ENCODE results near the gene CMTM7.

Gene CMTM7

DNA sequence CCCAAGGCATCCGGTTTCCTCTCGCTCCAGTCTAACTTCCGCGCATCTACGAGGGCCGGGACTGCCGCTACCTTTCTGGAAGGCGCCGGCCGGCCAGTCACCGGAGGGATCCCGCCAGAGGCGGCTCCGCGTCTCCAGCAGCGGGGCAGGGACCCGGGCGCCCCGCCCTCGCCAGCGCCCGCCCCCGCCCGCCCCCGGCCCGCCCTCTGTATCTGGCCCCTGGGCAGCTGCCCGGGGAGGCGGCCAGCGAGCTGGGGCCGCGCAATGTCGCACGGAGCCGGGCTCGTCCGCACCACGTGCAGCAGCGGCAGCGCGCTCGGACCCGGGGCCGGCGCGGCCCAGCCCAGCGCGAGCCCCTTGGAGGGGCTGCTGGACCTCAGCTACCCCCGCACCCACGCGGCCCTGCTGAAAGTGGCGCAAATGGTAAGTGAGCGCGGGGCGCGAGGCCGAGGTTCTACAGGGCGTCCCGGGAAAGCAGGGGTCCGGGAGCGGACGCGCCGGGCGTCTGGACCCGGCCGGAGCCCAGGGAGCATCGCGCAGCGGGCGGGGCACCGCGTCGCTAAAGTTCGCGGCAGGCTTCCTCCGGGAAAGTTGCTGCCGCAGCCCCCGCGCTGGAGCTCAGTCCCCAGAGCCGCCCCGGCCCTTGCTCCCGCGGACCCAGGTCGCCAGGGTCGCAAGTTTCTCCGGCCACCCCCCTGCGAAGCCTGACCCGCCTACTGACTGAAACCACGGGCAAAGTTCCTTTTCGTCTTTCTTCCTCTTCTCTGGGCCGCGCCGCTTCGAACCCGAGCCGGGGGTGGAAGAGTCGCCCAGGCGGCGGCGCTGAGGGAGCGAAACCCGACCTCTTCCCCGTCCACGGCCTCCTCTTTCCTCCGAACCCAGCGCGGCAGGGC is at the start of gene CMTM7:
TSS of gene CMTM7 (plus strand) at position 211 of the 893 bp plus-strand sequence. CDS start at position 265, 54 bp downstream.
- DNase-seq = no peak

DNA sequence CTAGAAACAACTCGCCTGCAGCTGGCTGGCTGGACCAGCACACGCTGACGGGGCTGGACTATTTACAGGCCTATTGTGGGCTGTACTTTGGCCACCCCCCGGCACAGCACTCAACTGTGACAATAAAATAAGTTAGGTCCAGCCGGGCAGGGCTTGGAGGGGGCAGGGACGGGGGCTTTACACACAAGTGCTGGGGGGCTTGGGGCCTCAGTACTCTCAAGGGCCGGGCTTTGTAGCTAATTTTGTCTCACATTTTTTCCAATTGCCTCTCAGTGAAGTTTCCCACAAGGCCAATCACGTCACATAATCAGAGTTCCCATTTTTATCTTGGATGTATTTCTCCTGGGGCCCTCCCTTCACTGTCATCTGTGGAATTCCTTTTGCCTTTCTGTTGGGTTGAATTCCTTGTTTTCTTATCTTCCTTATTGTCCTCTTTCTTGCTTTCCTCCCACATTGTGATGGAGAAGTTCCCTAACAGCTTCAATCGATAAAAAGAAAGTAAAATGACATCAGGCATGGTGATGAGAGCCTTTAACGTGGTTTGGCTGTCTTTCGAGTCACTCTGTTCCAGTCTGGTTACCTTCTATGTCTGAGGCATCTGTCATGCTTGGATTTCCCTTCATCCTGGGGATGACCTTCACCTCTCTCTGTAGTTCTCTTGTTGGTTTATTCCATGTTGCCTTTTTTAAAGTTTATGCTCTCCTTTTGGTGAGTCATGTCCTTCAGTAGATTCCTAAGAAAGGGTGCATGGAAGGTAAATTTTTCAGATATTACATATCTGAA is 44.1 kb upstream of the CMTM7 start:
- no peak for DNase-seq

DNA sequence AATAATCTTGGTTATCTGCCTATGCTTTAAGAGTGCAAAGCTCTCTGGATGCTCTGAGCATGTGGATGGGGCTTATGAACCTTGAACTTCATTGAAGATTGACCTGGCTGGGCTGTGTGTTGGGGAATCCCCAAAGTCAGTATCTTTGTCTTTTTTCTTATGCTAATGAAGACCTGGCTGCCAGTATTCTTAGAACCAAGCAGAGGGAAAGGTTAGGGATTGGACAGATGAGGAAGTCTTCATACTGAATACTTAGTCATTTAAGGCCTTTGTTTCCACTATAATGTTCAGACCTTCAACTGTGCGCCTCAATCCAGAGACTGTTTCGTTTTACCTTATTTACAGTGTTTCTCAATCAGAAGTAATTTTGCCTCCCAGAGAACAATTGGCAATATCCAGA is 42.5 kb upstream of the CMTM7 start:
- DNase-seq = no peak

DNA sequence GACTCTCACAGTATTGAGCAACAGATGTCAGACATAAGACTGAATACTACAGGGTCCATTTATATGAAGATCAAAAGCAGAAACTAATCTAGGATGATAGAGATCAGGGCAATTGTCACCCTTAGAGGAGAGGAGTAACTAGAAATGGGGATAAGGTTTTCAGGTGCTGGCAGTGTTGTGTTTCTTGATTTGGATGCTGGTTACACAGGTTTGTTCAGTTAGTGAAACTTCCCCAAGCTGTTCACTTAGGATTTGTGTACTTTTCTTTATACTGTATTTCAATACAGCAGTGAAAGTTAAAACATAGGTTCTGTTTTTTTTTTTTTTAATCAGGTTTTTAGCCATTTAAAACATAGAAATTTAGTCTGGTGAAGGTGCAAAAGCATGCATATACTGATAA is 39.1 kb upstream of the CMTM7 start:
- no peak for DNase-seq

GRCh38 chr3:32353351-32353750 is 38.3 kb upstream of the CMTM7 start:
- no peak for DNase-seq

DNA sequence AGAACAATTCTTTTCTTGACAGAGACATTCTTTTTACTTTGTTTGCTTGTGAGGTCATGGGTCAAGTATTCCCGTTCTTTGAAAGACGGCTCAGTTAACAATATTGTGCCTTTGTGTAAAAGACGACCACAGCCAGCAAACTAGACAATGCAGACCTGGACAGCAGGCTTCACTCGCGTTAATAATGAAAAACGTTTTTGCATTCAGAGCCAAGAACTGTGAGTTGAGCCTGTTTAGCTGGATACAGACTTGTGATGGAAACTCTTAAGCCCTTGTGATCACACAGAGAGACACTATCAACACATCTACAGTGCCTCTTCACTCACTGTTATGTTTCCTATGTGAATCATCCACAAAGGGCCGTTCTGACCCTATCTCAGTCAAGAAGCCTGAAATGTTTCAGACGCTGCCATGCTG is 37.3 kb upstream of the CMTM7 start:
- DNase-seq = no peak

GRCh38 chr3:32355751-32356291 is 35.8 kb upstream of the CMTM7 start:
- no peak for DNase-seq

DNA sequence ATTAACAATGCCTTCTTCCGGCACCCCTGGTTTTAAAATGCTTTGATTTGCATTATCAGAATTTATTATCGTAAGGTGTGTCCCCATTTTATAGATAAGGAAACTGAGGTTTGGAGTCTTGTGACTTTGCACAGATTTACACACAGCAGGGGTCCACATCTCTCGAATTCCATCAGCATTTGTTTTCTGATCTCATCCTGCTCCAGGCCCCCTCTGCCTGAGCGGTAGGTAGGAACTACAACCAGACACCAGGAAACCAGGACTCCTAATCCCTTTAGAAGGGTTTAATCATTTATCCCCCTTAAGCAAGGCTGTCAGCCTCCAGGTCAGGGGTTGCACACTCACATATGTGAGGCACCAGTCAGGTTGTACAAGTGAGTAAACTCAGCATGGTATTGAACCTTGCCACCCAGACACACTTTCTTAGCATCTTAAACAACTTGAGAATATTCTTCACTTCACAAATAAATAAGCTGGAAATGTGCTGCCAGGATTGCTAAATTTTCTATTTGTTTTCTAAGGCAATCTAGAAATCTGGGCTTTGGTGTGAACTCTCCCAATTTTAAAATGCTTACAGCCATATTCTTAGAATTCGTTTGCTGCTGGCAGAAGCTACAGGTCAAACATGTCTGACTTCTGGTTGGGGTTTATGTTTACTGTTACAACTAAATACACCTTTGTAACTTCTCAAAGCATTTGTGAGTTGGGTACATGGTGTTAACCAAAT is 31.7 kb upstream of the CMTM7 start:
- DNase-seq = no peak

- DNase-seq = no peak
Measured at GRCh38 chr3:32360493-32360827, 31.2 kb upstream of the CMTM7 start.

DNA sequence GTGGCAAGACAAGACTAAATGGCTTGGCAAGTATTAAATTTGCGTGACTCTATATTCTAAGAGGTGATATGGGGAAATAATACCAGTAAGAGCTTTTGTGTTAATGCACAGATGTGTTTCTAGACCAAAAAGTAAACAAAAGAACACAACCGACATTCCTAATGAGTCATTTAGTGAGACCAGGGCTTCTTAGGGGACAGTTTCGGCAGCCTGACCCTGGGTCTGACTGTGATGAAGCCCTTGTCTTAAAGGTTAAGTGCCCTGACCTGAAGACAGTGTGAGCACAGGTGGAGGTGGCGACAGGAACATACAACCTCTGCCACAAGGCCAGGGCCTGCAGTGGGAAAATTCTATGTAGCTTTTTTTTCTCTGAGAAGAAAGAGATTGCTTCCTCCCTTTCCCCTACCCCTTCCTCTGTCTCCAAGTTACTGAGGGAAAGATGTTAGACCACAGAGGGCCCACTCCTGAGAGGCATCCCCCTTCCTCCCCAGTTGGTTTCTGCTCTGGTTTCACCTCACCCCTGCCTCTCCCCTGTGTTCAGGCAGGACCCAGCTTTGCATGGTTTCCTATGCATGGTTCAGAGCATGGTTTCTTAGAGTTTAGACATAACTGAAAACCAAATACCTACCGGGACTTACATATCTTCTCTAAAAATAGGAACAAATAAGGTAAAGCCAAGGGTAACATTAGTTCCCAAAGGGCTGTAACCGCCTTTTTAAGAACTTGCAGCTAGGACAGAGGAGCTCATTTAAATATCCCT is 24.8 kb upstream of the CMTM7 start:
- DNase-seq = no peak

GRCh38 chr3:32367442-32367841 is 24.2 kb upstream of the CMTM7 start:
- no peak for DNase-seq

- no peak for DNase-seq
Measured at GRCh38 chr3:32371461-32372212, 20.0 kb upstream of the CMTM7 start.

DNA sequence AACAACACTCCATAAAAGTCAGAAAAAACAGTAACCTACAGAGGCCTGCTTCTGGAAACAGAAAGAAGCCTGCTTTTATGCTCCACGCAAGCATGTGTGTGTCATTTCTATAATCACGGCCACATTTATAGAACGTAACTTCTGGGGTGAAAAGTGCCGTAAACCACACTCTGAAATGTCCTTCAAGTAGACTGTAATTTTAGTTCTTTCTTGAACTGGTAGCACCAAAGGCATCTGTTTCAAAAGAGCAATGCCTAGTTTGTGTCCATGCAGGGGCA is 19.5 kb upstream of the CMTM7 start:
- DNase-seq = no peak

- DNase-seq = no peak
Measured at GRCh38 chr3:32373276-32373675, 18.4 kb upstream of the CMTM7 start.

- DNase-seq = no peak
Measured at GRCh38 chr3:32373844-32374243, 17.8 kb upstream of the CMTM7 start.

DNA sequence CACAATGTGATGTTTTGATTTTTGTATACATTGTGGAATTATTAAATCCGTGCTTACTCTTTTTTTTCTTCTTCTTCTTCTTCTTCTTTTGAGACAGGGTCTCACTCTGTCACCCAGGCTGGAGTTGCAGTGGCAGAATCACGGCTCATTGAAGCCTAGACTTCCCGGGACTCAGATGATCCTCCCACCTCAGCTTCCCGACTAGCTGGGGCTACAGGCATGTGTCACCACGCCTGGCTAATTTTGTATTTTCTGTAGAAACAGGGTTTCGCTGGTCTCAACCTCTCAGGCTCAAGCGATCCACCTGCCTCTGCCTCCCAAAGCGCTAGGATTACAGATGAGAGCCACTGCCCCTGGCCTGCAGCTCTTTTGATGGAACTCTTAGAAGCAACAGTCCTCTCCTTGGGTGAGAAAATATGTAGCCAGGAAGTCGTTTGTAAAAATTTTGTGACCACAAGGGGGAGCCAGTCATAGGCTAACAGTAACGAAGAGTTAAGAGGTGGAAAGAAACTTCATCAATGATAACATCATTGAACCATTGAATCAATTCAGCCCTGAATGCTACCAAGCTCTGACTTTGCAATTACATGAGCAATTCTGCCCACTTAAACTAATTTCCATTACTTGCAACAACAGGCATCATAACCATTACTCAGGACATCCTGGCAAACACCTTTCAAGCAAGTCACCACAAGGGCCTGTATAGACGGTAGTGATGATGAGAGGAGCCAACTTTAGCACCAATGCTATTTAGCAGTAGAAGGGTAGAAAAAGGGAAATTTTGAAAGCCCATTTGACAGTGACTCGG is 16.7 kb upstream of the CMTM7 start:
- DNase-seq = peak in 1 of 2 experiments; percentile 43

DNA sequence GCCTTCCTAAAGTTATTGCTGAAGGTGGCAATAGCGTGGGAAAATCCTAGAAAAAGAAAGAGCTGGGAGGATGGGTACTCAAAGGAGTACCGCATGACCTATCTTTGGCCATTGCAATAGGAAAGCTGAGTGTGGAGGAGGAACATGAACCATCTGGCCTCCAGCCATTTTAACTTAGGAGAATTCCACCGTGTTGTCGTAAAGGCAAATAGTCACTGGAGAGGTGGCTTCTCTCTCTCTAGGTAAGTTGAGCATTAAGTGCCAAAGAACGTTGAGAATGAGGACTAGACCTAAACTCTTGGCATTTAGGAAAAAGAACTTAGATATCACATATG is 16.1 kb upstream of the CMTM7 start:
- DNase-seq = no peak

DNA sequence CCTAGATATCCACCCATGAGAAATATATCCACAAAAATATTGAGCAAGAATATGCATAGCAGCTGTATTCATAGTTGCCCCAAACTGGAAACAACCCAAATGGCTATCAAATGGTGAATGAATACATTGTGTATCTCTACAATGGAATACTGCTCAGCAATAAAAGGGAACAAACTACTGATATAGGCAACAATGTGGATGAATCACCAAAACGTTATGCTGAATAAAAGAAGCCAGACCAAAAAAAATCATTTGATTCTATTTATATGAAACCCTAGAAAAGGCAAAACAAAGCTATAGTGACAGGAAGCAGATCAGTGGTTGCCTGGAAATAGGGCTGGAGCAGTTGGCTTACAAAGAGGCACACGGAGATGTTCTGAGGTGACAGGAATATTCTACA is 15.5 kb upstream of the CMTM7 start:
- no peak for DNase-seq

DNA sequence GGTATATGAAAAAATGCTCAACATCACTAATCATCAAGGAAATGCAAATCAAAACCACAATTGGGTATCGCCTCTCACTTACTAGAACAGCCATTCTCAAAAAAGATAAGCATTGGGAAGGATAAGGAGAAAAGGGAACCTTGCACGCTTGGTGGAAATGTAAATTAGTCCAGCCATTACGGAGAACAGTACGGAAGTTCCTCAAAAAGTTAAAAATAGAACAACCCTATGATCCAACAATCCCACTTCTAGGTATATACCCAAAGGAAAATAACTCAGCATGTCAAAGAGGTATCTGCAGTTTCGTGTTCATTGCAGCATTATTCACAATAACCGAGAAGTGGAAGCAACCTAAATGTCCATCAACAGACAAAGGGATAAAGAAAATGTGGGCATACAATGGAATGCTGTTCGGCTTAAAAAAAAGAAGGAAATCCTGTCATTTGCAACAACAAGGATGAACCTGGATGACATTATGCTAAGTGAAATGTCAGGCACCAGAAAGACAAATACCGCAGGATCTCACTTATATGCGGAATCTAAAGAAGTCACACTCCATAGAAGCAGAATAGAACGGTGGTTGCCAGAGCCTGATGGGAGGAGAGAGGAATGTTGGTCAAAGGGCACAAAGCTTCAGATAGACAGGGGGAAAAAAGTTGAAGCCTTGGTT is 11.7 kb upstream of the CMTM7 start:
- no peak for DNase-seq

- DNase-seq = no peak
Measured at GRCh38 chr3:32381922-32382321, 9.7 kb upstream of the CMTM7 start.
